GM12892 (cell line): ENCODE measurements around the gene KIF2C.

Source experiments
- POLR2A ChIP-seq: IDR thresholded peaks from 2 replicates; pipeline ENCODE4 v1.6.1; 2011; ENCODE audit warnings: low read depth, low read length, control low read depth
- POLR2AphosphoS5 ChIP-seq: IDR thresholded peaks from 2 replicates; pipeline ENCODE4 v1.6.1; 2011; ENCODE audit warnings: low read depth, low read length, control low read depth
- TAF1 ChIP-seq: IDR thresholded peaks from 2 replicates; pipeline ENCODE4 v1.6.1; 2011; ENCODE audit warnings: low read depth, mild to moderate bottlenecking, control low read depth, low read length, borderline replicate concordance

DNA sequence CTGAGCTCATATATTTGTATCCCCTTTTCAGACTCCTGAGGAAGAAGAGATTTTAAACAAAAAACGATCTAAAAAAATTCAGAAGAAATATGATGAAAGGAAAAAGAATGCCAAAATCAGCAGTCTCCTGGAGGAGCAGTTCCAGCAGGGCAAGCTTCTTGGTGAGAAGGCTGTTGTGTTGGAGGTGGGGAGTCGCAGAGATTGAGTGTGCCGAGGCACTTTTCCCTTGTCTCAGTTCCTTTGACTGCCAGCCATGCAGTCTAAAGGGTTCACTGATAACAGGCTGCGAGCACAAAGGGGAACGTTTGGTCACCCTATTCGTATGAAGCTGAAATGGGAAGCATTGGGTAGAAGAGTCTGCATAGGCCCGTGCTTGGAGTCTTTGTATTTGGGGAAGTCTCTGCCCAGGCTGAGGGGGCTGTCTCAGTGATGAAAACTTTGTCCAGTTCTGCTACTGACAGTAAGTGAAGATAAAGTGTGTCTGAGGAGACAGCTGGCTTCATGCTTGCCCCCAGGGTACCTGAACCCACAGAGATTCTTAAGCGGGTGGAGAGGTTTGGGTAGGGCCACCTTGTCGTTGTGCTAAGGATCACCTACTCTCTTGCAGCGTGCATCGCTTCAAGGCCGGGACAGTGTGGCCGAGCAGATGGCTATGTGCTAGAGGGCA, 38.5 kb downstream of the KIF2C start:
- no peak for TF ChIP-seq POLR2AphosphoS5
- no peak for TF ChIP-seq TAF1
- TF ChIP-seq POLR2A, result no peak; the same call in 1 of the 2 replicates
